ENCODE results near the gene RTP4.

RTP4 gene

GRCh38 chr3:187368251-187369088 lies at the start of gene RTP4:
RTP4 (plus strand) TSS chr3:187368385; CDS start chr3:187368442, 57 bp downstream.
- DNase-seq (ENCODE audit: low read depth) = peak; percentile 55

- peak; percentile 60 for DNase-seq (ENCODE audit: low read depth)
These were observed 49.2 kb upstream of the RTP4 start for GRCh38 chr3:187318819-187319616.

GRCh38 chr3:187319699-187320302 lies 48.4 kb upstream of the RTP4 start:
- DNase-seq (ENCODE audit: low read depth) = peak; percentile 62

- DNase-seq (ENCODE audit: low read depth) = no peak
These were observed 46.4 kb upstream of the RTP4 start for GRCh38 chr3:187321766-187322165.

- no peak for DNase-seq (ENCODE audit: low read depth)
These were observed 45.9 kb upstream of the RTP4 start for GRCh38 chr3:187322291-187322690.

- no peak for DNase-seq (ENCODE audit: low read depth)
These were observed 45.1 kb upstream of the RTP4 start for GRCh38 chr3:187323091-187323490.

GRCh38 chr3:187325632-187326031 lies 42.6 kb upstream of the RTP4 start:
- DNase-seq (ENCODE audit: low read depth) = no peak

GRCh38 chr3:187327845-187328244 lies 40.3 kb upstream of the RTP4 start:
- no peak for DNase-seq (ENCODE audit: low read depth)

GRCh38 chr3:187328691-187329090 lies 39.5 kb upstream of the RTP4 start:
- DNase-seq (ENCODE audit: low read depth) = no peak

- DNase-seq (ENCODE audit: low read depth) = no peak
These were observed 33.3 kb upstream of the RTP4 start for GRCh38 chr3:187334904-187335303.

- DNase-seq (ENCODE audit: low read depth) = no peak
These were observed 31.9 kb upstream of the RTP4 start for GRCh38 chr3:187336322-187336721.

GRCh38 chr3:187340578-187340977 lies 27.6 kb upstream of the RTP4 start:
- DNase-seq (ENCODE audit: low read depth) = no peak

GRCh38 chr3:187342255-187342654 lies 25.9 kb upstream of the RTP4 start:
- no peak for DNase-seq (ENCODE audit: low read depth)

- DNase-seq (ENCODE audit: low read depth) = no peak
These were observed 24.5 kb upstream of the RTP4 start for GRCh38 chr3:187343670-187344069.

GRCh38 chr3:187352581-187353575 lies 15.3 kb upstream of the RTP4 start:
- no peak for DNase-seq (ENCODE audit: low read depth)

GRCh38 chr3:187358068-187358467 lies 10.1 kb upstream of the RTP4 start:
- DNase-seq (ENCODE audit: low read depth) = no peak

- no peak for DNase-seq (ENCODE audit: low read depth)
These were observed 8.2 kb upstream of the RTP4 start for GRCh38 chr3:187359798-187360486.

- DNase-seq (ENCODE audit: low read depth) = no peak
These were observed 7.6 kb upstream of the RTP4 start for GRCh38 chr3:187360596-187360995.

GRCh38 chr3:187361835-187362234 lies 6.3 kb upstream of the RTP4 start:
- no peak for DNase-seq (ENCODE audit: low read depth)

GRCh38 chr3:187367561-187368103 lies 553 bp upstream of the RTP4 start:
- DNase-seq (ENCODE audit: low read depth) = no peak

GRCh38 chr3:187369089-187369447 lies 883 bp downstream of the RTP4 start:
- DNase-seq (ENCODE audit: low read depth) = no peak

Data from amniotic epithelial cell (primary cell).